ENCODE results near the gene EYA4.

EYA4 gene

DNA sequence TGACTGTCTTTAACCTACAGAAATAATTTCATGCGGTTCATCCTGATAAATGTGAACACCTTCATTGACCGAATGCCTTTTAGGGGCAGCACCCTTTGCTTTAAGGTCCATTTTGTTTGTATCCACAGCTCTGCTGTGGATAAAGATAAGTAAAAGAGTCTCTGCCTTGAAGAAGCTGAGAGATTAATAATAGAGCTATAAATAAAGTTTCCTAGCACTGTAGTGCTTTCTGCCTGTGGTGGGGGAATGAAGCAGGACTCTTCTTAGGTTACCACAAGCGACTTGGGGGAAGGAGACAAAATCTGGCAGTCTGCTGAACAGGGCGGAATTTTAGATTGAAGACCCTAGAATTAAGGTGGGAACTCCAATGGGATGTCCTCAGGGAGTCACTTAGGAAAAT, 57.6 kb downstream of the EYA4 start:
- no peak overlapping the region for H3K4me3 ChIP-seq (ENCODE audit: low read depth, low read length)
- DNase-seq (ENCODE audit: low read depth): no peak
- TF ChIP-seq, protein P1, sequence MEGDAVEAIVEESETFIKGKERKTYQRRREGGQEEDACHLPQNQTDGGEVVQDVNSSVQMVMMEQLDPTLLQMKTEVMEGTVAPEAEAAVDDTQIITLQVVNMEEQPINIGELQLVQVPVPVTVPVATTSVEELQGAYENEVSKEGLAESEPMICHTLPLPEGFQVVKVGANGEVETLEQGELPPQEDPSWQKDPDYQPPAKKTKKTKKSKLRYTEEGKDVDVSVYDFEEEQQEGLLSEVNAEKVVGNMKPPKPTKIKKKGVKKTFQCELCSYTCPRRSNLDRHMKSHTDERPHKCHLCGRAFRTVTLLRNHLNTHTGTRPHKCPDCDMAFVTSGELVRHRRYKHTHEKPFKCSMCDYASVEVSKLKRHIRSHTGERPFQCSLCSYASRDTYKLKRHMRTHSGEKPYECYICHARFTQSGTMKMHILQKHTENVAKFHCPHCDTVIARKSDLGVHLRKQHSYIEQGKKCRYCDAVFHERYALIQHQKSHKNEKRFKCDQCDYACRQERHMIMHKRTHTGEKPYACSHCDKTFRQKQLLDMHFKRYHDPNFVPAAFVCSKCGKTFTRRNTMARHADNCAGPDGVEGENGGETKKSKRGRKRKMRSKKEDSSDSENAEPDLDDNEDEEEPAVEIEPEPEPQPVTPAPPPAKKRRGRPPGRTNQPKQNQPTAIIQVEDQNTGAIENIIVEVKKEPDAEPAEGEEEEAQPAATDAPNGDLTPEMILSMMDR (IDR thresholded peaks at IDR 0.05; ENCODE audit: low read depth, low read length, missing control alignments): no peak

DNA sequence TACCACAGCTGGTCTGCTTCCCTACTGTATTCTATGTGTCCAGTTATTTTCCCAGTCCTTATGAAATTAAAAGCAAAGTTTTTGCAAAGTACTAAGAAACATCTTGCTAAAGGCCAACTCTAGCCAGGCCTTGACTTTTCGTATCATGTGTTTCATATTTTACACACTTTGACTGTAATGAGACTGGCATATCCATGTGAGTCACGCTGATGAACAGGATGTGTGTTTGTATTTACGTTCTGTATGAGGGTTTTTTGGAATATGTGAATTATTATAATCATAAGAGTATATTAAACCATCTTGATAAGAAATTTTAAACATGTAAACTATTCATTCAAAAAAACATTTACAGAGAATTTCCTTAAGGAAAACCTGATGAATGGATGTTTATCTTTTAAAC, 59.7 kb downstream of the EYA4 start:
- no peak for DNase-seq (ENCODE audit: low read depth)
- TF ChIP-seq, protein P1 (IDR thresholded peaks at IDR 0.05; ENCODE audit: low read depth, low read length, missing control alignments): no peak
- no peak overlapping the region for H3K4me3 ChIP-seq (ENCODE audit: low read depth, low read length)

DNA sequence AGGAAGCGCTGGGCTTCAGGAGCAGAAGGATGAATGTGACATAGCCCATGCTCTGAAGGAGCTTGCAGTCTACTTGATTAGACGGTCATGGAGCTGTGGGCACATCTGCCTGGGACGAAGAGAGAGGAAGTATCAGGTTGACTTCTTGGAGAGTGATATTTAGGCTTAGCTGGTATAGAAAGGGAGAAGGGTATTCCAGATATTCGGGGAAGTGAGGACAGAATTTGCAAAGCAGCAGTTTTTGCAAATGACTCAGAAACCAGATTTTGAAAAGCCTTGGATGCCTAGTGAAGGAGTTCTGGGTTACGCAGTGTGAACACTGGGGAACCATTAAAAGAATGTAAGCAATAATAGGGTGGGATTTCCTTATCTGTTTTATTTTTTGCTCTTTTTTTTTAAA, 60.7 kb downstream of the EYA4 start:
- TF ChIP-seq, protein P1 (IDR thresholded peaks at IDR 0.05; ENCODE audit: low read depth, low read length, missing control alignments): no peak
- H3K4me3 ChIP-seq (ENCODE audit: low read depth, low read length): no peak overlapping the region
- no peak for DNase-seq (ENCODE audit: low read depth)

DNA sequence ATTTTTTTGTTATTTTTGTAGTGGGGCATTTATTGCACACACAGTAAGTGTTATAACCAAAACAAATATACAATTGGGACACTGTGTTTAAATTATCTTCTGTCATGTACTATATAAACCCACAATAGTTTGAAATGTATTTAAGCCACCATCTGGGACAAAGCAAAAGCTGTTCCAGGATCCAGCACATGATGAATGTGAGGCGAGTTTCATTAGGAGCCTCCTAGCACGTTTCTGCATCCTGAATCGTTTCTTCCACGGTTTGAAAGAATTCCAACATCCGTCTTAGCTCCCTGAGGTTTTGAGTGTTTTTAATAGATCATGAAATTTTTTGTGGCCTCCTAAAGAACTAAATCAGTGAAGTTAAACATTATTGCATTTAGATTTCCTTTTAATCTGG, 65.8 kb downstream of the EYA4 start:
- DNase-seq (ENCODE audit: low read depth): no peak
- TF ChIP-seq, protein P1 (IDR thresholded peaks at IDR 0.05; ENCODE audit: low read depth, low read length, missing control alignments): no peak
- no peak overlapping the region for H3K4me3 ChIP-seq (ENCODE audit: low read depth, low read length)

DNA sequence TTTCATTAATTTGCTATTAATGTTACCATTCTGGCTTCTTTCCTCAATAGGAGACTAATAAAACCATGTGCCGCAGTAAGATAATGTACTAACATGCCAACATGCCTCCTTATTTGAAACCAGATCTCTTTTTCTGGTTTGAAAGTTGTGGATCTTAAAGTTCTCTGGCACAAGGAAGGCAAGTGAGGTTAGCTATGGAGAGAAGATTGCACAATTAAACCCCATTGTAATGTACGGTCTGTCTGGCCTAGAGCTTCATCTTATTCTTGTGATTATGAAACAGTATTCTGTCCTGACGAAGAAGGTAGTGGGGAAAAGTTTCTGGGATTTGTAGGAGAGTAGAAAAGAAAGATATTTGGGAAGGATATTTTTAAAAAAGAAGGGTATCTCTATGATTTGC, 68.4 kb downstream of the EYA4 start:
- H3K4me3 ChIP-seq (ENCODE audit: low read depth, low read length): no peak overlapping the region
- DNase-seq (ENCODE audit: low read depth): no peak
- TF ChIP-seq, protein P1 (IDR thresholded peaks at IDR 0.05; ENCODE audit: low read depth, low read length, missing control alignments): no peak

DNA sequence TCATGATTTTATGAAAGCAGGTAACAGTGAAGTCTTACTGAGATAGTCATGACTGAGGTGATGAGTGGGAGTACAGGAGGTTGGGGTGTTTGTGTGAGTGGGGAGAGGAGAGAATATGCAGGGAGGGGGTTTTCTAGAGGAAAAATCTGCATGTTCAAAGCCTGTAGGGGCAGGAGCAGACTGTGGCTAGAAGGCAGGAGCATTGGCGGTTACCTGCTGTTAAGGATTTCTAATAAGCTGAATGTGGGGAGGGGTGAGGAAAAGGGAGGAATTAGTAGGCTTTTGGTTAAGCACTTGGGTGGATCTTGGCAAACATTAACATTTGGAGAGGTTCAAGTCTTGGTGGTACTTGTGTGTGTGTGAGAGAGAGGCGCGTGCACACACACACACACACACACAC, 70.8 kb downstream of the EYA4 start:
- H3K4me3 ChIP-seq (ENCODE audit: low read depth, low read length): no peak overlapping the region
- TF ChIP-seq, protein P1 (IDR thresholded peaks at IDR 0.05; ENCODE audit: low read depth, low read length, missing control alignments): no peak
- no peak for DNase-seq (ENCODE audit: low read depth)

DNA sequence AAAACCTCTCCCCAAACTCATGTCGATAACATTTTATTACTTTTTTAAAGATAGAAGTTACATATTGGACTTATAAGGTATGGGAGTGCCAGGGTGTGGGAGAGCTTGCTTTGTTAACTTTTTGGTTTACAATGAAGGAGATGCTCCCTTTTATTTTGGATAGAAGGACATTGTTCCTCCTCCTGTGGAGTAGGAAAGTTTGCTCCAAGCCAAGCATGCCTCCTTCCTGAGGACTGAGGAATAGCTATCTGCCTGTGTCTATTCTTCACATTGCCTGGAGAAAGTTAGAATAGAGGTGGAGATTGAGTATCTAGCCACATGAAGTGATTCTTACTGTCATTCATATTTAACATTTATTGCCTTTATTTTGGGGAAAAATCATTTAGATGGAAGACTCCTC, 71.9 kb downstream of the EYA4 start:
- H3K4me3 ChIP-seq (ENCODE audit: low read depth, low read length): no peak overlapping the region
- TF ChIP-seq, protein P1 (IDR thresholded peaks at IDR 0.05; ENCODE audit: low read depth, low read length, missing control alignments): no peak
- no peak for DNase-seq (ENCODE audit: low read depth)

All from GM12864 (cell line).